AG04449 (cell line): Measurements from ENCODE around the gene STIMATE.

Experiments
- CTCF ChIA-PET: fragments of 350-600 bp; formaldehyde crosslinking; extraction: SDS; loops from one replicate; lab custom pipeline; 2021; ENCODE audit warnings: antibody characterized with exemption; lab: Yijun Ruan, JAX
- POLR2A ChIA-PET: fragments of 400-600, 350-600 bp; formaldehyde crosslinking; extraction: SDS; loops from one replicate; lab custom pipeline; 2020; ENCODE audit warnings: antibody characterized with exemption, inconsistent platforms; lab: Yijun Ruan, JAX
- DNase-seq: peaks from one replicate; pipeline ENCODE4 v3.0.0-alpha.2; 2010; ENCODE audit warnings: low read depth, low spot score
- H3K4me3 ChIP-seq: 2 replicates; pipeline ENCODE4 v1.5.1; 2011; ENCODE audit warnings: low read depth, mild to moderate bottlenecking, control low read depth, low read length
- TF ChIP-seq, protein P1 (sequence below): IDR thresholded peaks from one replicate; pipeline ENCODE4 v1.5.1; 2011; ENCODE audit warnings: mild to moderate bottlenecking, moderate library complexity, low read length, control low read depth, inconsistent platforms; ENCODE audit not compliant: insufficient read depth; ENCODE audit errors: missing control alignments

The STIMATE gene

DNA sequence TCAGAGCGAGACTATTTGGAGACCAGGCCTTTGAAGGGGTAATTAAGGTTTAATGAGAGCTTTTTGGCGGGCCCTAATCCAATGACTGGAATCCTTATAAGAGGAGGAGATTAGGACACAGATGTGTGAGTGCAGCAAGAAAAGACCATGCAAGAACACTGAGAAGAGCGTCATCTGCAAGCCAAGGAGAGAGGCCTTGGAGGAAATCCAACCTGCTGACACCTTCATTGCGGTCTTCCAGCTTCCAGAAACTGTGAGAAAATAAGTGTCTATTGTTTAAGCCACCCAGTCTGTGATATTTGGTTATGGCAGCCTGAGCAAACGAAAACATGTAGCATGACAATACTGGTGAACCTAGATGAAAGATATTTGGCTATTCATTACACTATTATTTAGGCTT is 39.5 kb downstream of the STIMATE start:
- CTCF ChIA-PET: interaction anchor here (0.6 kb wide), 1 partner anchor 31 kb away, joined by 3 read pairs; no protein-coding TSS in a partner anchor
- POLR2A ChIA-PET: no interaction called here
- TF ChIP-seq, protein P1, sequence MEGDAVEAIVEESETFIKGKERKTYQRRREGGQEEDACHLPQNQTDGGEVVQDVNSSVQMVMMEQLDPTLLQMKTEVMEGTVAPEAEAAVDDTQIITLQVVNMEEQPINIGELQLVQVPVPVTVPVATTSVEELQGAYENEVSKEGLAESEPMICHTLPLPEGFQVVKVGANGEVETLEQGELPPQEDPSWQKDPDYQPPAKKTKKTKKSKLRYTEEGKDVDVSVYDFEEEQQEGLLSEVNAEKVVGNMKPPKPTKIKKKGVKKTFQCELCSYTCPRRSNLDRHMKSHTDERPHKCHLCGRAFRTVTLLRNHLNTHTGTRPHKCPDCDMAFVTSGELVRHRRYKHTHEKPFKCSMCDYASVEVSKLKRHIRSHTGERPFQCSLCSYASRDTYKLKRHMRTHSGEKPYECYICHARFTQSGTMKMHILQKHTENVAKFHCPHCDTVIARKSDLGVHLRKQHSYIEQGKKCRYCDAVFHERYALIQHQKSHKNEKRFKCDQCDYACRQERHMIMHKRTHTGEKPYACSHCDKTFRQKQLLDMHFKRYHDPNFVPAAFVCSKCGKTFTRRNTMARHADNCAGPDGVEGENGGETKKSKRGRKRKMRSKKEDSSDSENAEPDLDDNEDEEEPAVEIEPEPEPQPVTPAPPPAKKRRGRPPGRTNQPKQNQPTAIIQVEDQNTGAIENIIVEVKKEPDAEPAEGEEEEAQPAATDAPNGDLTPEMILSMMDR: no peak

GRCh38 chr3:52857133-52857532 is 40.2 kb downstream of the STIMATE start:
- H3K4me3 ChIP-seq: no peak overlapping the region
- no peak for DNase-seq
- CTCF ChIA-PET: interaction anchor here (0.8 to 1.7 kb wide), 2 partner anchors 9 to 77 kb away, joined by 3 to 7 read pairs; no protein-coding TSS in a partner anchor
- TF ChIP-seq, protein P1: no peak
- POLR2A ChIA-PET: no interaction called here

More for the DNA sequence above, 39.5 kb downstream of the STIMATE start:
- no peak overlapping the region for H3K4me3 ChIP-seq
- no peak for DNase-seq

DNA sequence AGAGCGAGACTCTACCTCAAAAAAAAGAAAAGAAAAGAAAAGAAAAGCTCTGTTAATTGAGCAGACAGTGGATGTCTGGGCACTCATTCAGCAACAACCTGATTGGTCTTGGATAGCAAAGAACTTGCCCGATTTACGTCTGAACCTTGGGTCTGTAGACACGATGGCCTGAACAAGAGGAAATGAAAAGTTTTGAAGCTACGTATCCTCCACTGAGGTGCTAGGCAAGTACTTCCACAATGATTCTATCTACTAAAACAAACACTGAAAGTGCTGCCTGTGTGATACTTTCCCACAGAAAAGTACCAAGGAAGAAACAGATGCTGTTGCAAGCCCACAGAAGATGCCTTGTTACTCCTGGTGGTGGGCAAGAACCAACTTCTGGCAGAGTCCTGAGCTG is 40.7 kb downstream of the STIMATE start:
- TF ChIP-seq, protein P1: no peak

GRCh38 chr3:52854013-52854412 is 43.3 kb downstream of the STIMATE start:
- ChIA-PET POLR2A (no interaction called here), CTCF (interaction anchor here (0.8 to 1.7 kb wide), 6 partner anchors 9 to 216 kb away, joined by 3 to 6 read pairs (median 4); no protein-coding TSS in a partner anchor)
- TF ChIP-seq, protein P1: no peak
- DNase-seq: no peak
- H3K4me3 ChIP-seq: no peak overlapping the region

More for the DNA sequence above, 40.7 kb downstream of the STIMATE start:
- H3K4me3 ChIP-seq: no peak overlapping the region
- DNase-seq: no peak
- ChIA-PET CTCF (interaction anchor here (0.8 to 1.7 kb wide), 2 partner anchors 8 to 78 kb away, joined by 3 to 7 read pairs; no protein-coding TSS in a partner anchor), POLR2A (no interaction called here)

DNA sequence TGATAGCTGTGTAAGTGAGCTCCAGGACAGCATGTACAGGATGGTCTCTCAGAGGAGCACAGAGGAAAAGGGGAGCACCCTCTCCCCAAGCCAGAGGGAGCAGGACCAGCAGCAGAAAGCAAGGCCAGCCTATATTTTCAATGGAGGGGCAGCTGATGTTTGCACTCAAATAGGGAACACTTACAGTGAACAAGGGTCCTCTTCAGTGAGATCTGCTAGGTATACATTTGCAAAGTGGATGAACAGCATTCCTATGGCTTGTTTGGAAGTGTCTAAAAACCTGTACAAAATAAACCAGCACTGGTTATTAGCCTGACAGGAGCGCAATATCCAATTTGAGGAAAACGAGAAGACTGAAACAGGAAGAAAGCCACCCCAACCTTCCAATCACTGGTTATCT is 44.9 kb downstream of the STIMATE start:
- CTCF ChIA-PET: interaction anchor here (0.7 to 1.7 kb wide), 8 partner anchors 8 to 222 kb away, joined by 3 to 5 read pairs (median 4); no protein-coding TSS in a partner anchor

DNA sequence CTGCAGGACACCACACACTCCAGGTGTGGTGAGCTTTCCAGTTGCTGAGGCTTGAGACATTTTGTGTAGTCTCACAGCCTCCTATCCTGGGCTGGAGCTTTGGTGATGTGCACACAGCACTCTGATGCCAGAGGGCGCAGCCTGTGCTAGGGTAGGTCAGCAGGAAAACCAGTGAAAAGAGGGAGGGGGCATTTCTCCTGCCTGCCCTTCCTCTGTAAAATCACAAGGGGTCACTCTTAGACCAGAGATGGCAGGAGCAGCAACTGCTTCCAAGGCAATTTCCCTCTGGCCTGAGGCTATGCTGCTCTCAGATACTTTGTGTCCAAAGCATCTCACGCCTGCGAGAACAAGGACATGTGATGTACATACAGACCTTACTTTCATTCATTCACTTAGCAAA is 46.0 kb downstream of the STIMATE start:
- DNase-seq: no peak
- no peak overlapping the region for H3K4me3 ChIP-seq
- ChIA-PET POLR2A (no interaction called here), CTCF (interaction anchor here (0.6 to 1.7 kb wide), 14 partner anchors 9 to 244 kb away, joined by 3 to 11 read pairs (median 3); partner anchors contain the start of gene NEK4)
- TF ChIP-seq, protein P1: peak; percentile 59

More for the DNA sequence above, 44.9 kb downstream of the STIMATE start:
- DNase-seq: no peak
- TF ChIP-seq, protein P1: no peak
- H3K4me3 ChIP-seq: no peak overlapping the region
- POLR2A ChIA-PET: no interaction called here
